Measurements from ENCODE around the gene BNC2.

GRCh38 chr9:16653491-16654399 is 216.7 kb downstream of the BNC2 start:
- TF ChIP-seq, protein P1, sequence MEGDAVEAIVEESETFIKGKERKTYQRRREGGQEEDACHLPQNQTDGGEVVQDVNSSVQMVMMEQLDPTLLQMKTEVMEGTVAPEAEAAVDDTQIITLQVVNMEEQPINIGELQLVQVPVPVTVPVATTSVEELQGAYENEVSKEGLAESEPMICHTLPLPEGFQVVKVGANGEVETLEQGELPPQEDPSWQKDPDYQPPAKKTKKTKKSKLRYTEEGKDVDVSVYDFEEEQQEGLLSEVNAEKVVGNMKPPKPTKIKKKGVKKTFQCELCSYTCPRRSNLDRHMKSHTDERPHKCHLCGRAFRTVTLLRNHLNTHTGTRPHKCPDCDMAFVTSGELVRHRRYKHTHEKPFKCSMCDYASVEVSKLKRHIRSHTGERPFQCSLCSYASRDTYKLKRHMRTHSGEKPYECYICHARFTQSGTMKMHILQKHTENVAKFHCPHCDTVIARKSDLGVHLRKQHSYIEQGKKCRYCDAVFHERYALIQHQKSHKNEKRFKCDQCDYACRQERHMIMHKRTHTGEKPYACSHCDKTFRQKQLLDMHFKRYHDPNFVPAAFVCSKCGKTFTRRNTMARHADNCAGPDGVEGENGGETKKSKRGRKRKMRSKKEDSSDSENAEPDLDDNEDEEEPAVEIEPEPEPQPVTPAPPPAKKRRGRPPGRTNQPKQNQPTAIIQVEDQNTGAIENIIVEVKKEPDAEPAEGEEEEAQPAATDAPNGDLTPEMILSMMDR (IDR thresholded peaks at IDR 0.05): no peak
- TF ChIP-seq EZH2 (IDR thresholded peaks at IDR 0.05): no peak
